Epithelial cell of esophagus (primary cell): Measurements from ENCODE around the gene ELOVL4.

ENCODE experiments used
- DNase-seq: peaks from one replicate; pipeline ENCODE4 v3.0.0; 2010; ENCODE audit warnings: low read depth
- H3K4me3 ChIP-seq: 2 replicates; pipeline ENCODE4 v1.5.1; 2011; ENCODE audit warnings: mild to moderate bottlenecking, low read length, control low read depth
- TF ChIP-seq, protein P1 (sequence below): IDR thresholded peaks from 2 replicates; pipeline ENCODE4 v1.5.1; 2011; ENCODE audit warnings: low read depth, mild to moderate bottlenecking, low read length, control low read depth, inconsistent platforms; ENCODE audit not compliant: insufficient read depth; ENCODE audit errors: missing control alignments

Gene ELOVL4

GRCh38 chr6:79895382-79896074, 51.8 kb downstream of the ELOVL4 start:
- TF ChIP-seq, protein P1, sequence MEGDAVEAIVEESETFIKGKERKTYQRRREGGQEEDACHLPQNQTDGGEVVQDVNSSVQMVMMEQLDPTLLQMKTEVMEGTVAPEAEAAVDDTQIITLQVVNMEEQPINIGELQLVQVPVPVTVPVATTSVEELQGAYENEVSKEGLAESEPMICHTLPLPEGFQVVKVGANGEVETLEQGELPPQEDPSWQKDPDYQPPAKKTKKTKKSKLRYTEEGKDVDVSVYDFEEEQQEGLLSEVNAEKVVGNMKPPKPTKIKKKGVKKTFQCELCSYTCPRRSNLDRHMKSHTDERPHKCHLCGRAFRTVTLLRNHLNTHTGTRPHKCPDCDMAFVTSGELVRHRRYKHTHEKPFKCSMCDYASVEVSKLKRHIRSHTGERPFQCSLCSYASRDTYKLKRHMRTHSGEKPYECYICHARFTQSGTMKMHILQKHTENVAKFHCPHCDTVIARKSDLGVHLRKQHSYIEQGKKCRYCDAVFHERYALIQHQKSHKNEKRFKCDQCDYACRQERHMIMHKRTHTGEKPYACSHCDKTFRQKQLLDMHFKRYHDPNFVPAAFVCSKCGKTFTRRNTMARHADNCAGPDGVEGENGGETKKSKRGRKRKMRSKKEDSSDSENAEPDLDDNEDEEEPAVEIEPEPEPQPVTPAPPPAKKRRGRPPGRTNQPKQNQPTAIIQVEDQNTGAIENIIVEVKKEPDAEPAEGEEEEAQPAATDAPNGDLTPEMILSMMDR = no peak
- peak; percentile 97 for DNase-seq
- no peak overlapping the region for H3K4me3 ChIP-seq

DNA sequence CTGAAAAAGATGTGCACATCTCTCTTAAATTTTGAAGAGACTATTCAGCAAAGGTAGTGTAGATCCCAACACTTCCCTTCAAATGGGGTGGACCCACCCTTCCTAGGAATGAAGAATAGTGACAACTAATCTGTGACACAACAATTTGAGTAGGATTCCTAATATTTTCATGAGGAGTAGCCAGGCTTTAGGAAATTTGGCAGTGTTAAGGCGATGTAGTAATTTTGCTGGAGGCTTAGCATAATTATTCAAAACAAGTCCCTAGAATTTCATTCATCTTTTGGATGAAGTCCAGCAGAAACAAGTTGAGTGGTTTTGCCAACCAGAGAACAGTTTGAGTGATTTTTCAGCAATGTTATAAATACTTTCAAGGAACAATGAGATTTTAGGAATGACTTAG, 52.4 kb downstream of the ELOVL4 start:
- peak; percentile 84 for DNase-seq
- H3K4me3 ChIP-seq = no peak overlapping the region
- TF ChIP-seq, protein P1 = no peak

- TF ChIP-seq, protein P1 = no peak
- DNase-seq = no peak
- H3K4me3 ChIP-seq = no peak overlapping the region
Measured at GRCh38 chr6:79888587-79888986, 58.8 kb downstream of the ELOVL4 start.

DNA sequence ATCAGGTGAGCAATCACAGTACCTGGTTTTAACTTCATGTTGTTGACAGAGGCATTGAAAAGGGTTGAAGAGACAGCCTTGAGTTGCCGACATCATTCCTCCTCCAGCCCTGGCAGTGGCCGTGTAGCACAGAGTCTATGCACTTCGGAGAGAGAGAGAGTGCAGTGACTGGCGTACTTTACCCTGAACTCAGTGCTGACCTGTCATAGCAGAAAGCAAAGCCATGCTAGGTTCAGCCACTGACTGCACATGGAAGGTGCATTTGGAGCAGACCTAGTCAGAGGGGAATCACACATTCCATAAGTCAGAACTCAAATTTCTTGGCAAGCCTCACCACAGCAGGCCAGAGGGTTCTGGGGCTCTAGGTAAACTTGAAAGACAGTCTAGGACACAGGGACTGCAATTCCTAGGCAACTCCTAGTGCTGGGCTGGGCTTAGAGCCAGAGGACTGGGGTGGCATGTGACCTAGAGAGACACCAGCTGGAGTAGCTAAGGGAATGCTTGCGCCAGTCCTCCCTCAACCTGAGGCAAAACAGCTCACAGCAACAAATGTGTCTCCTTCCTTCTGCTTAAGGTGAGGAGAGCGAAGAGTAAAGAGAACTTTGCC, 69.1 kb downstream of the ELOVL4 start:
- TF ChIP-seq, protein P1 = no peak
- peak; percentile 72 for DNase-seq
- H3K4me3 ChIP-seq = no peak overlapping the region

- no peak overlapping the region for H3K4me3 ChIP-seq
- DNase-seq = peak; percentile 73
- TF ChIP-seq, protein P1 = no peak
Measured at GRCh38 chr6:79874531-79875134, 72.7 kb downstream of the ELOVL4 start.

DNA sequence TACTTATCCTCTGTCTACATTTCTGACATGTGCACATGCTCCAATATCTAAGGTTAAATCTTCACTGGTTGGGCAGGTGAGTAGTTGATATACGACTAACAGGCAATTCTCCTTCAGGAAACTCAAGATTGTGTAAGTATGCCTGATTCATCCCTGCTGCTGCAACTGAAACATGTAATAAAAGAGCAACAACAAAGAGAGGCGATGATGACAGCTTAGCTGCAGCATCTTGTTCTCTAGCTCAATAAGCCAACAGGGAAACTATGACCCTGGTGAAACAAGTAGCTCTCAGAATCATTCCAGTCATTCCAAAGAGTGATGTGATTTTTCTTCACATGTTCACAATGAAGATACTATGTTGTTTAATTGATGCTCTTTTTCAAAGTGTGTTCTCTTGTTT, 74.4 kb downstream of the ELOVL4 start:
- peak; percentile 99 for DNase-seq
- no peak overlapping the region for H3K4me3 ChIP-seq
- TF ChIP-seq, protein P1 = no peak
